HCT116 (cell line): ENCODE measurements around the gene LNPEP.

Experiments
- CTCF ChIP-seq, 3 experiments: fragments of 200-600 bp in 1 of 3; sonication (generic) in 1 of 3; IDR thresholded peaks in 2 of 3; conservative IDR thresholded peaks in 1 of 3; 2 replicates each; pipeline ENCODE4 v1.5.1; 2012 to 2017; ENCODE audit warnings: low read depth in 2 of 3, low read length in 2 of 3, antibody characterized with exemption in 1 of 3, borderline replicate concordance in 1 of 3, control low read depth in 1 of 3, mild to moderate bottlenecking in 1 of 3, mixed read lengths in 1 of 3, mixed run types in 1 of 3, moderate library complexity in 1 of 3; ENCODE audit not compliant: insufficient read depth in 1 of 3
- EZH2 ChIP-seq: fragments of 200-600 bp; sonication (generic); IDR thresholded peaks from 2 replicates; pipeline ENCODE4 v1.6.1; 2017; ENCODE audit warnings: antibody characterized with exemption, mixed run types
- EZH2phosphoT487 ChIP-seq: fragments of 200-600 bp; IDR thresholded peaks from 2 replicates; pipeline ENCODE4 v1.6.1; 2018; ENCODE audit warnings: antibody characterized with exemption, borderline replicate concordance
- JUND ChIP-seq: IDR thresholded peaks from 2 replicates; pipeline ENCODE4 v1.6.1; 2012
- POLR2A ChIP-seq: IDR thresholded peaks from 2 replicates; pipeline ENCODE4 v1.7.0; 2011; ENCODE audit warnings: borderline replicate concordance; ENCODE audit not compliant: insufficient read depth, insufficient read length; ENCODE audit errors: extremely low read depth
- POLR2AphosphoS5 ChIP-seq: IDR thresholded peaks from 2 replicates; pipeline ENCODE4 v1.6.1; 2011; ENCODE audit warnings: mild to moderate bottlenecking, low read depth, low read length, moderate library complexity
- YY1 ChIP-seq: IDR thresholded peaks from 2 replicates; pipeline ENCODE4 v1.6.1; 2011; ENCODE audit warnings: low read length, low read depth, moderate library complexity, mild to moderate bottlenecking; ENCODE audit not compliant: insufficient replicate concordance; ENCODE audit errors: extremely low read depth
- ZBTB33 ChIP-seq: IDR thresholded peaks from 2 replicates; pipeline ENCODE4 v1.6.1; 2011; ENCODE audit warnings: mild to moderate bottlenecking, low read length, moderate library complexity; ENCODE audit not compliant: insufficient replicate concordance; ENCODE audit errors: extremely low read depth
- ZNF274 ChIP-seq: fragments of 200-500 bp; sonication (Bioruptor generic); IDR thresholded peaks from 2 replicates; pipeline ENCODE4 v1.6.1; 2014; ENCODE audit warnings: mild to moderate bottlenecking, low read depth, low read length, inconsistent platforms

GRCh38 chr5:96902876-96903275 lies 33.0 kb upstream of the LNPEP start:
- TF ChIP-seq POLR2A = no peak
- no peak for TF ChIP-seq ZNF274
- no peak for TF ChIP-seq YY1
- no peak for TF ChIP-seq ZBTB33
- TF ChIP-seq EZH2 = no peak
- no peak for TF ChIP-seq CTCF (IDR thresholded peaks at IDR 0.05 in 2 of 3, conservative IDR thresholded peaks at IDR 0.05 in 1 of 3; ENCODE audit: borderline replicate concordance in 1 of 3, insufficient read depth in 1 of 3, low read depth in 2 of 3, low read length in 2 of 3)
- TF ChIP-seq JUND = no peak
- no peak for TF ChIP-seq EZH2phosphoT487
- no peak for TF ChIP-seq POLR2AphosphoS5
